ENCODE results near the gene TIGD6. TPM values are rescaled to one million over a fixed set of nuclear protein-coding genes. Genes with fewer than 3 reads are reported as not detected.

TIGD6 gene
- total RNA-seq, 1 donor from 2014 or later: 4.1 TPM

Other genes starting within 250 kb of the TIGD6 start
- not detected in 2 replicates for gene PDE6A, start 55.9 kb downstream of the TIGD6 start, total RNA-seq
- gene SLC26A2, start 39.9 kb downstream of the TIGD6 start, total RNA-seq: 15.4 and 17.7 TPM in 2 replicates
- gene HMGXB3, start 85 bp upstream of the TIGD6 start, total RNA-seq: 64.0 and 72.4 TPM in 2 replicates
- gene CSF1R, start 85.9 kb upstream of the TIGD6 start, total RNA-seq: 0.41 and 0.75 TPM in 2 replicates
- gene PDGFRB, start 155.2 kb upstream of the TIGD6 start, total RNA-seq: 17.1 and 18.3 TPM in 2 replicates
- 0.33 and 0.48 TPM in 2 replicates for gene CDX1, start 166.1 kb upstream of the TIGD6 start, total RNA-seq
- gene SLC6A7, start 189.4 kb upstream of the TIGD6 start, total RNA-seq: not detected in 2 replicates